A673 (cell line): ENCODE data around the gene WWTR1.

Experiments
- EZH2 ChIP-seq: fragments of 200-600 bp; sonication (generic); IDR thresholded peaks from 2 replicates; pipeline ENCODE4 v1.6.1; 2017; ENCODE audit warnings: borderline replicate concordance, low read depth, mild to moderate bottlenecking, mixed read lengths, antibody characterized with exemption, low read length; ENCODE audit not compliant: poor library complexity, severe bottlenecking
- TF ChIP-seq, protein P1 (sequence below): fragments of 300-800, 200-600 bp; sonication (generic); conservative IDR thresholded peaks from 2 replicates; pipeline ENCODE4 v1.5.1; 2017; ENCODE audit warnings: low read depth, mild to moderate bottlenecking, antibody characterized with exemption, low read length, moderate library complexity, mixed read lengths

DNA sequence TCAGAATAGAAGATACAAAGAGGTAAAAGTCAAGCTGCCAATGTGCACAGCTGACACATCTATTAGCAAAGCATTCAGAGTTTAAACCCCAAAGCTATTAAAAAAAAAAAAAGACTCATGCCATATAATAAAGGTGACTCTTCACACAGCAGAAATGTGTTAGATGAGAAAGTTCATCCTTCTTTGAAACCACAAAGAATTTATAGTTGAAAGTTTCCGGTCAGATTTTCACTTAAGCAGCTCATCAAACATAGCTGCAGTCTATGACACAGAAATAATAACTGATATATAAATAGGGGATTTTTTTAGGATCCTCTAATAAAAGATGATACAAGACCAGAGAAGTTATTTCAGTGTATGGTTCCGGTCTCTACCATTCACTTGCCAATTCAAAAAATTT, 76.6 kb downstream of the WWTR1 start:
- TF ChIP-seq, protein P1, sequence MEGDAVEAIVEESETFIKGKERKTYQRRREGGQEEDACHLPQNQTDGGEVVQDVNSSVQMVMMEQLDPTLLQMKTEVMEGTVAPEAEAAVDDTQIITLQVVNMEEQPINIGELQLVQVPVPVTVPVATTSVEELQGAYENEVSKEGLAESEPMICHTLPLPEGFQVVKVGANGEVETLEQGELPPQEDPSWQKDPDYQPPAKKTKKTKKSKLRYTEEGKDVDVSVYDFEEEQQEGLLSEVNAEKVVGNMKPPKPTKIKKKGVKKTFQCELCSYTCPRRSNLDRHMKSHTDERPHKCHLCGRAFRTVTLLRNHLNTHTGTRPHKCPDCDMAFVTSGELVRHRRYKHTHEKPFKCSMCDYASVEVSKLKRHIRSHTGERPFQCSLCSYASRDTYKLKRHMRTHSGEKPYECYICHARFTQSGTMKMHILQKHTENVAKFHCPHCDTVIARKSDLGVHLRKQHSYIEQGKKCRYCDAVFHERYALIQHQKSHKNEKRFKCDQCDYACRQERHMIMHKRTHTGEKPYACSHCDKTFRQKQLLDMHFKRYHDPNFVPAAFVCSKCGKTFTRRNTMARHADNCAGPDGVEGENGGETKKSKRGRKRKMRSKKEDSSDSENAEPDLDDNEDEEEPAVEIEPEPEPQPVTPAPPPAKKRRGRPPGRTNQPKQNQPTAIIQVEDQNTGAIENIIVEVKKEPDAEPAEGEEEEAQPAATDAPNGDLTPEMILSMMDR: no peak
- TF ChIP-seq EZH2: no peak
